Superior temporal gyrus (tissue), 1 donor: ENCODE results near the gene DLG2.

Source experiments
- DNase-seq: peaks from one replicate; pipeline ENCODE4 v3.0.0-alpha.2; 2016; ENCODE audit errors: extremely low spot score

DLG2 gene

GRCh38 chr11:85558411-85558810 is 68.7 kb downstream of the DLG2 start:
- no peak for DNase-seq

- DNase-seq = no peak
Observed at GRCh38 chr11:85551881-85552280, 75.3 kb downstream of the DLG2 start.

- no peak for DNase-seq
Observed at GRCh38 chr11:85541683-85542082, 85.5 kb downstream of the DLG2 start.

DNA sequence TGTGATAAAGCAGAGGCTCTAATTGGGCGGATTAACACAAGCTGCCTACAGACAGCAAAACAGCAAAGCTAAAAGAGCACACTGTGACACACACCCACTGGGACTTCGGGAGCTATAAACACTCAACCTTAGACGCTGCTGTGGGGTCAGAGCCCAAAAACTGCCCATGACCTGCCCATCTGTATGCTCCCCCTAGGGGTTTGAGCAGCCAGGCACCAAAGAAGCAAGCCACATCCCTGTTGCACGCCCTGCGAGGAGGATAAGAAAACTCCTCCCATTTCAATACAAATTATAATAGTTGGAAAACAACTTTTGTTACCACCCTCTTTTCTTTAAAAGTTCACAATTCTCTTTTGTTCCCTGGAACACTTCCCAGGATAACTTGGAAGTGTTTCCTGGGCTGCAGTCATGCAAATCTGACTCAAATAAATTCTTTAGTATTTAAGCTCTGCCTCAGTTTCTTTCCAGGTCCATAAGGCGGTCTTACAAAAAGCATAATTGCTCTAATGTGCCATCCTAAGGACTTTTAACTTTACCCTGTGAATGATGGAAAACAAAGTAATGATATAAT is 86.4 kb downstream of the DLG2 start:
- DNase-seq = no peak

DNA sequence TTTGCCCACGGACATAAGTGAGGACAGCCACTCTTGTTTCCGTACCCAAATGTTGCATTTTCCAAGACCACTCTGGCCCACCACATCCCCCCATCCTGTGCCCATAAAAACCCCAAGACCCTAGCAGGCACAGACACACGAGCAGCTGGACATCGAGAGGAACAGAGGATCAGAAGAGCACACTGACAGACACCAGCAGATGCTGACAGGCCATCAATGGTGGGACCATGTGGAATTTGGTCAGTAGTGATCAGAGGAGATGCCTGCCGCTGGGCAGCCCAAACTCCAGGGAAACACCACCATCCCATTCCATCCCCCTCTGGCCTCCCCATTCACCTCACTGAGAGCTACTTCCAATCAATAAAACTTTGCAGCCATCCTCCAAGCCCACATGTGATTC is 87.0 kb downstream of the DLG2 start:
- DNase-seq = no peak

- DNase-seq = no peak
Observed at GRCh38 chr11:85539740-85540139, 87.4 kb downstream of the DLG2 start.

- DNase-seq = no peak
Observed at GRCh38 chr11:85539029-85539689, 88.0 kb downstream of the DLG2 start.

- no peak for DNase-seq
Observed at GRCh38 chr11:85536438-85536837, 90.7 kb downstream of the DLG2 start.

DNA sequence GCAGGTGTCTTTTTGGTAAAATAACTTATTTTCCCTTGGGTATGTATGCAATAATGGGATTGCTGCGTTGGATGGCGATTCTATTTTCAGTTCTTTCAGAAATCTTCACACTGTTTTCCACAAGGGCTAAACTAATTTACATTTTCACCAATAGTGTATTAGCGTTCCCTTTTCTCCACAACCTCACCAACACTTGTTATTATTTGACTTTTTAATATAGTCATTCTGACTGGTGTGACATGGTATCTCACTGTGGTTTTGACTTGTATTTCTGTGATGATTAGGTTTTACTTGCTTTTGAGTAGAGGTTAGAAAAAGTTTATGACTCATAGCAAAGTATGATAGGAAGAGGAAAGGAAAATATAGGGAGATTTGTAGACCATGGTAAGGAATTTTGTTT is 92.3 kb downstream of the DLG2 start:
- DNase-seq = no peak

DNA sequence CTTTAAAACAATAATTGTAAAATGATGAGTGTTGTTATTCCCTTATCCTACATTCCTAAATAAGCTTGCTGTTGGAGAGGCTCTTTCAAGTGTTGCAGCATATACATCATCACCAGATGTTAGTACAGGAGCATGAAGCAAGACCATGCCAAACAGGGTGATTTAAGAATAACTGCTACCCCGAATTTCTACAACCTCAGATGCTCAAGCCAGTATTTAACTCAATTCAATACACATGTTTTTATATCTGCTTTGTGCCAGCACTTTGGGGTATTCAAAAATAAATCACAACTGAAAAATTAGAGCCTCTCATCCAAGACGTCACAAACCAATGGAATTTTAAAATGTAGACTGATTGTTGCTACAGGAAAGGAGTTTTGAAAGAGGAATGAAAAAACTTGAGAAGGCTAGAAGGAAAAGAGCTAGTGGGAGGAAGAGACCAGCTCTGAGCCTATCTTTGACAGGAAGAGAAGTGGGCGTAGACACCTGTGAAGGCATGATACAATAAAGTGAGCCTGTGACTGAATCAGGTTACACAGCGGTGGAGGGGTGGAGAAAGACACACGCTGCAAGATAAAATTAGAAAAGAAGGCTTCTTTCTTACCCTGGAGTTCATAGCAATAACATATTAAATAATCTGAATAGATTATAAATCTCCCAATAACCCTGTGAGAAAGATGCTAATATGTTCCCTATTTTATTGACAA is 95.8 kb downstream of the DLG2 start:
- DNase-seq = no peak

DNA sequence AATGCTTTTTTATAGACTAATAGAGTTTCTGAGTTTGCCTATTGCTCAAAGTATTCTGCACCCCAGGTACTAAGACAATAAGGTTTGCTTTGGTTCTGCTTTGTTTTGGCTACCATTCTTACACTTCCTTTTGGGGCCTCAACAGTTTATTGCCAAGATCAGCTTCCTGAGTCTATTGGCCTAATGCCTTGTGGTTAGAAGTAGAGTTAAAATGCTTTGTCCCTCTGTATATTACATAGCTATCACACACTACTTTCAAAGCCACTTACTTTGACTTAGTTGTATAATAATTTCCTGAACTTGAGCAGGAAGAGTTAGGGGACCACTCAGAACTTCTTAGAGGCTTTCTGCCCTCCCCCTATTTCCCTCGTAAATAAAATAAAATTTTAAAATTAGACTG is 96.5 kb downstream of the DLG2 start:
- no peak for DNase-seq

- no peak for DNase-seq
Observed at GRCh38 chr11:85526564-85526963, 100.6 kb downstream of the DLG2 start.

- DNase-seq = no peak
Observed at GRCh38 chr11:85525686-85526085, 101.5 kb downstream of the DLG2 start.

GRCh38 chr11:85517272-85517671 is 109.9 kb downstream of the DLG2 start:
- no peak for DNase-seq

DNA sequence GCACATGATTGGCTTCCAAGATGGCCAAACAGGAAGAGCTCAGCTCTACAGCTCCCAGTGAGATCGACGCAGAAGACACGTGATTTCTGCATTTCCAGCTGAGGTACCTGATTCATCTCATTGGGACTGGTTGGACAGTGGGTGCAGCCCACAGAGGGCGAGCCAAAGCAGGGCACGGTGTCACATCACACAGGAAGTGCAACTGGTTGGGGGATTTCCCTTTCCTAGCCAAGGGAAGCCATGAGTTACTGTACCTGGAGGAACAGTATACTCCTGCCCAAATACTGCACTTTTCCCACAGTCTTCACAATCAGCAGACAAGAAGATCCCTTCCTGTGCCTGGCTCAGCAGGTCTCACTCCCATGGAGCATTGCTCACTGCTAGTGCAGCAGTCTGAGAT is 131.2 kb downstream of the DLG2 start:
- DNase-seq = no peak

GRCh38 chr11:85494396-85494795 is 132.7 kb downstream of the DLG2 start:
- no peak for DNase-seq

- no peak for DNase-seq
Observed at GRCh38 chr11:85485902-85486301, 141.2 kb downstream of the DLG2 start.

GRCh38 chr11:85483861-85484260 is 143.3 kb downstream of the DLG2 start:
- DNase-seq = no peak

GRCh38 chr11:85481862-85482261 is 145.3 kb downstream of the DLG2 start:
- DNase-seq = no peak

DNA sequence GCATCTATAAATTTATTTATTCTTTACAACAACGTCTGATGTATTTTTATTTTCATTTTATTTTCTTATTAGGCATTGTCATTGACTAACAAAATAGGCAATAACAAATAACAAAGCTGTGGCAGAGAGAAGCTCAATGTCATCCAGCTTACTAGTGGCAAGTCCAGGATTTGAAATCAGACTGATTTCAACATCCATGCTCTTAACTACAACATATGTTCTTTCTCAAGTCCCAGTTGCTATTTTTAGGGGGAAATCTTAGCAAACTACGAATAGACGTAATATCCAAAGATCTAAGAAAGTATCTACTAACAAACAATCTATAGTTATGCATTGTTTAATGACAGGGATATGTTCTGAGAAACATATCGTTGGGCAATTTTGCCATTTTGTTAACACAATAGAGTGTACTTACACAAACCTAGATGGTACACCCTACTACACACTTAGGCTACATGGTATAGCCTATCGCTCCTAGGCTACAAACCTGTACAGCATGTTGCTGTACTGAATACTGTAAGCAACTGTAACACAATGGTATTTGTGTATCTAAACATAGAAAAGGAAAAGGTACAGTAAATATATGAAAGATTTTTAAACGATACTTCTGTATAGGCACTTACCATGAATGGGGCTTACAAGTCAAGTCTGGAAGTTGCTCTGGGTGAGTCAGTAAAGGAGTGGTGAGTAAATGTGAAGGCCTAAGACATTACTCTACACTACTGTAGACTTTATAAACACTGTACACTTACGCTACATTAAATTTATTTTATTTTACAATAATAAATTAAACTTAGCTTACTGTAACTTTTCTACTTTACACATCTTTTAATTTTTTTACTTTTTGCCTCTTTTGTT is 151.3 kb downstream of the DLG2 start:
- no peak for DNase-seq

GRCh38 chr11:85472953-85473352 is 154.2 kb downstream of the DLG2 start:
- no peak for DNase-seq

GRCh38 chr11:85464283-85464682 is 162.9 kb downstream of the DLG2 start:
- no peak for DNase-seq
